ENCODE results near the gene FBN2.

FBN2 gene

GRCh38 chr5:128213833-128214232, 324.2 kb downstream of the FBN2 start:
- no peak overlapping the region for H3K4me3 ChIP-seq (ENCODE audit: low read depth, low read length)
- no peak for DNase-seq (ENCODE audit: low read depth)
- TF ChIP-seq MYC (IDR thresholded peaks at IDR 0.05; ENCODE audit: low read depth, low read length) = no peak
- no peak for TF ChIP-seq CTCF (IDR thresholded peaks at IDR 0.05; ENCODE audit: low read depth, low read length)
- no peak for TF ChIP-seq POLR2A (IDR thresholded peaks at IDR 0.05; ENCODE audit: extremely low read depth, insufficient read length)
- TF ChIP-seq MAX (IDR thresholded peaks at IDR 0.05; ENCODE audit: low read depth, low read length) = no peak

GRCh38 chr5:128213340-128213739, 324.7 kb downstream of the FBN2 start:
- TF ChIP-seq MYC (IDR thresholded peaks at IDR 0.05; ENCODE audit: low read depth, low read length) (no peak), MAX (IDR thresholded peaks at IDR 0.05; ENCODE audit: low read depth, low read length) (no peak), POLR2A (IDR thresholded peaks at IDR 0.05; ENCODE audit: extremely low read depth, insufficient read length) (no peak), CTCF (IDR thresholded peaks at IDR 0.05; ENCODE audit: low read depth, low read length) (peak; percentile 49)
- peak; percentile 77 for DNase-seq (ENCODE audit: low read depth)
- H3K4me3 ChIP-seq (ENCODE audit: low read depth, low read length) = no peak overlapping the region

- no peak for DNase-seq (ENCODE audit: low read depth)
- TF ChIP-seq CTCF (IDR thresholded peaks at IDR 0.05; ENCODE audit: low read depth, low read length) (no peak), MYC (IDR thresholded peaks at IDR 0.05; ENCODE audit: low read depth, low read length) (no peak), MAX (IDR thresholded peaks at IDR 0.05; ENCODE audit: low read depth, low read length) (no peak), POLR2A (IDR thresholded peaks at IDR 0.05; ENCODE audit: extremely low read depth, insufficient read length) (no peak)
- H3K4me3 ChIP-seq (ENCODE audit: low read depth, low read length) = no peak overlapping the region
Measured at GRCh38 chr5:128212191-128212806, 325.7 kb downstream of the FBN2 start.

- TF ChIP-seq CTCF (IDR thresholded peaks at IDR 0.05; ENCODE audit: low read depth, low read length) = no peak
- TF ChIP-seq MAX (IDR thresholded peaks at IDR 0.05; ENCODE audit: low read depth, low read length) = no peak
- no peak for TF ChIP-seq POLR2A (IDR thresholded peaks at IDR 0.05; ENCODE audit: extremely low read depth, insufficient read length)
- no peak for TF ChIP-seq MYC (IDR thresholded peaks at IDR 0.05; ENCODE audit: low read depth, low read length)
- no peak overlapping the region for H3K4me3 ChIP-seq (ENCODE audit: low read depth, low read length)
- DNase-seq (ENCODE audit: low read depth) = no peak
Measured at GRCh38 chr5:128208436-128208835, 329.6 kb downstream of the FBN2 start.
